HG03565 (cell line): ENCODE results near the gene GDPD4.

Experiments
- ATAC-seq: cut with Tn5 transposase; IDR thresholded peaks from one replicate; pipeline ENCODE4 v1.9.1; 2021; ENCODE audit warnings: mild to moderate bottlenecking, moderate library complexity; ENCODE audit not compliant: unreplicated experiment

The GDPD4 gene

DNA sequence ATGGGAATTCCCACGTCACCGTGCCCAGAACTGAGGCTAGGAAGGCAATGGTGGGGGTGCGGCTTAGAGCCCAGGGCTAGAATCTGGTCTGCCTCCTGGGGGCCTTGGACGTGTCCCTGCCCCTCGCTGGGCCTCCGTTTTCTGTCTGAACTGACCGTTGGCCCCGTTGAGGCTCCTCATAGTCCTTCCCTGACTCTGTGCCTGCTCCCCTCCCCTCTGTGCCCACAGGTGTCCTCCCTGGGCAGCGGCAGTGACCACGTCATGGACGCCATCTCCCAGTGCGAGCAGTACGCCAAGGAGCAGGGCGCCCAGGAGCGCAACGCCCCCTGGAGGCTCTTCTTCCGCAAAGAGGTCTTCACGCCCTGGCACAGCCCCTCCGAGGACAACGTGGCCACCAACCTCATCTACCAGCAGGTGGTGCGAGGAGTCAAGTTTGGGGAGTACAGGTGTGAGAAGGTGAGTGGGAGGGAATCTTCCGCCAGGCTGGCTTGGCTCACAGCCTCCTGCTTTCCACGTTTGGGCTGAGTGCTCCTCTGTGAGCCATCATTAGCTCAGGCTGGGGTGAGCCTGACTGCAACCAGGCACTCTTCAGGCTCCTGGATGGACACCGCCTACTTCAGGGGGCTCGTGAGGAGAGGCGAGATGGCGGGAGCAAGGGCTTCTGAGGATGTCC lies 109.5 kb downstream of the GDPD4 start:
- no peak for ATAC-seq

DNA sequence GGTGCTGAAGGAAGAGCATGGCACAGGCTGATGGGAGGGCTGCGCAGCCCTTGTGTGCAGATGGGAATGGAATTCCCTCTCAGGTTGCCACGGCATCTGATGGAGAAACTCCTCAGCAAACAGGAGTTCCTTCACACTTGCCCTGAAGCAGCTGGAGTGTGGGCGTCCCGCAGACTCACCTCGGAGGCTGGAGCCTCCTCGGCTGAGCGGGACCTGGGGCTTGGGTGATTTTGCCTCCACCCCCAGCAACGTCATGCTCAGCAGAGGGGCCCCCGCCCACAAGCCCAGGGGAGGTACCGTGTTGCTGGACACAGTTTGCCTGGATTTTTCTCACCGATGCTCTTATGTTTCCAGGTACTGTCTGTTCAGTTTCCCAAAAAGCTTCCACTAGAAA lies 110.1 kb downstream of the GDPD4 start:
- ATAC-seq: no peak

DNA sequence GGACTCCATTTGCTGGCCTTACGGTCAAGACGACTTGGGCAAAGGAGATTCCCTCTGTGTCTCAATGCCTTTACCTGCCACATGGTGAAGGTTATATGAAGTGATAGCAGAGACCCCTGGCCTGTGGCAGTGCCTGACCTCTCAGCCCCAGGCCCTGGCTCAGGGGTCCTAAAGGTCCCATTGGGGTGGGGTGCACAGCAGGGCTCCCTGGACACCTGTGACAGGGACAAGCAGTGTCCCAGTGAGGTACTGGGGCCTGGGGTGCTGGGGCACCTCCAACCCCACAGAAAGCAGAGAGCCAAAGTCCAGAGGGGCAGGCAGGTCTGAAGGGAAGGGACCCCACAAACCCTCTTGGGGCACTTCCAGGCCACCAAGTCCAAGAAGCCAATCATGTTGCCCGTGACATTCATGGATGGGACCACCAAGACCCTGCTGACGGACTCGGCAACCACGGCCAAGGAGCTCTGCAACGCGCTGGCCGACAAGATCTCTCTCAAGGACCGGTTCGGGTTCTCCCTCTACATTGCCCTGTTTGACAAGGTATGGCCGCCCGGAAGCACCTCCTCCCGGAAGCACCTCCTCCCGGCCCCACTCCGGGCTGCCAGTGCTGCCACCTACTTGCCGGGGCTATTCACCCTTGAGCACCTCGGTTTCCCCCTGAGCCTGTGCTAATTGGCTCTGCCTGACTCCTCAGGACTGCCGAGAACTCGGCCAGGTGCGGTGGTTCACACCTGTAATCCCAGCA lies 111.0 kb downstream of the GDPD4 start:
- ATAC-seq: no peak

DNA sequence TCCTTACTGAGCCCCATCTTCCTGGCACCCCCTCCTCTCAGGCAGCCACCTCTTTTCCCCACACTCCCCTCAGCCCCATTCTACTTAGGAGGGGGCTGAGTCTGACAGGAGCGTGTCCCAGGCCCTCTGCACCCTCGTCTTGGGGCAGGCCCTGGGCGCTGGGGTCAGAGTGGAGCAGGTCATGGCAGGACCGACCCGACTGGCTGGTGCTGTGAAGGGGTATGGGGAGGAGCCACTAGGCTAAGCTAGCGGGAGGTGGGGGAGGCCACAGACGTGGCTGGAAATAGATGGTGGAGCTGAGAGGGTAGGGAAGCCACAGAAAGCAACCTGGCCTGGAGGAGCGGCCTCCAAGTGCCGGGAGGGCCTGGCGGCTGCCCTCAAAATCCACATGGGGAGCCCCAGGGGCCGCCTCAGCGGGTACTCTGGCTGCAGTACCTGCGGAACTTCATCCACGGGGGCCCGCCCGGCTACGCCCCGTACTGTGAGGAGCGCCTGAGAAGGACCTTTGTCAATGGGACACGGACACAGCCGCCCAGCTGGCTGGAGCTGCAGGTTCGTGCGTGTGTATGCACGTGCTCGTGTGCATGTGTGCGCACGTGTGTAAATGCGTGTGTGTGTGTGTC lies 111.8 kb downstream of the GDPD4 start:
- no peak for ATAC-seq

DNA sequence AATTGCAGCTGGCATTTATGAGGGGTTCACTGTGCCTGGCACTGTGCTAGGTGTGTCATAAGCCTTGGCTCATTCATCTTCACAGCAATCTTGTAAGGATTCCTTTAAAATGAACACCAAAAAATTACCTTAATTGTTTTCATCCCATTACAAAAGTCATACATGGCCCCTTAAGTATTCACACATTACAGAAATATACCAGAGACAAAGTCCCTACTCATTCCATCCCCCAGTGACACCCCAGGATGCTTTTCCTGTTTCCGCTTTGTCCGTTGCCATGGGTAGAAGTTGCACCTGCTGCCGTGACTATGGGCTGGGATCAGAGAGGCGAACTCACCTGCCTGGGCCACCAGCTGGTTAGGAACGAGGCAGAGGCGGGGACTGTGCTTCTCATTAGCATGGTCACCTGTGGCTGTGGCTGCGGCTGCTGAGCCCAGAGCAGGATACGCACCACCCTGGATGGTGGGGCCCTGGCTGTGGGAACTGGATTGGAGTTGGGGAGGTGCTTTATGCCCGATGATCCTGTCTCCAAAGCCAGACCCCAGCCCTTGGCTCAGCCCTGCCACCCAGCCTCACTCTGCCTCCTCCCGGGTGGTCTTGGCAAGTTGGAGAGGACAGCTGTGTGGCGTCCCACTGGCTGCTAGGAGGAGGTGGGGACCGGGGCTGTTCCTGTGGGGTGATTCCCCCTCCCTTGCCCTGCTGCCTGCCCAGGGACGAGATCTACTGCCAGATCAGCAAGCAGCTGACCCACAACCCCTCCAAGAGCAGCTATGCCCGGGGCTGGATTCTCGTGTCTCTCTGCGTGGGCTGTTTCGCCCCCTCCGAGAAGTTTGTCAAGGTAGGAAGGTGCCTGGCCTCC lies 112.6 kb downstream of the GDPD4 start:
- ATAC-seq: no peak

DNA sequence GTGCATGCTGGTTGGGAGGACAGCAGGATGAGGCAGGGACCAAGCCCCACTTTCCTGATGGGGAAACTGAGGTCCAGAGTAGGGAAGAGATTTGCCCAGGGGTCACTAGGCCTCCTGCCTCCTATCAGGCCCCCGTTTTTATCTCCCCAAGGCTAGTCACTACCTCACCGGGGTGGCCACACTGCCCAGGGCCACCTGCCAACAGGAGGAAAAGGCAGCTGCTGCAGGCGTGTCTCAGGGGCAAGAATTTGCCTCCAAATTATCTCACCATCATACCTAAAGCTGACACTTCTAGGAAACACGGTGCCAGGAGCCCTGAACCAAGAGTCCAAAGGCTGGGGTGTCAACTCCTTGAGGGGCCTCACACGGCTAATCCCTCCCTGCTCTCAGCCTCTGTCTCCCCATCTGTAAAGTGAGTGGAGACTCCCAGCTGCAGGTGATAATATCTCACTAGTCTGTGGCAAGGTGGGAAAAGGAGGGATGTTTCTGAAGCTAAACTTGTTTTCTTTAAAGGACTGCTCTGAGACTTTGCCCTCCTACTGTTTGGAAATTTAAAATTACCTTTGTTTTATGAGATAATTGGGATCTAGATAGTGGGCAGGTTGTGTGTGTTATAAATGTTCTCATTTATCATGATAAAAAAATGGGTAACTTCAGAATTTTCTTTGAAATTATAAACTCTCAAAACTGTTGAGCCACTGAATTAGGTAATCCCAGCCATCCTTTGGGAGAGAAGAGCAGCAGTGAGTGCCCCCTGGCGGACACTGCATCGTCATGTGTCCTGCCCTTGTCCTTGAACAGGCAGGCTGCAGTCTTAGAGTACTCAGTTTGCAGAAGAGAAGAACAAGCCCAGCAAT lies 113.5 kb downstream of the GDPD4 start:
- ATAC-seq: no peak

DNA sequence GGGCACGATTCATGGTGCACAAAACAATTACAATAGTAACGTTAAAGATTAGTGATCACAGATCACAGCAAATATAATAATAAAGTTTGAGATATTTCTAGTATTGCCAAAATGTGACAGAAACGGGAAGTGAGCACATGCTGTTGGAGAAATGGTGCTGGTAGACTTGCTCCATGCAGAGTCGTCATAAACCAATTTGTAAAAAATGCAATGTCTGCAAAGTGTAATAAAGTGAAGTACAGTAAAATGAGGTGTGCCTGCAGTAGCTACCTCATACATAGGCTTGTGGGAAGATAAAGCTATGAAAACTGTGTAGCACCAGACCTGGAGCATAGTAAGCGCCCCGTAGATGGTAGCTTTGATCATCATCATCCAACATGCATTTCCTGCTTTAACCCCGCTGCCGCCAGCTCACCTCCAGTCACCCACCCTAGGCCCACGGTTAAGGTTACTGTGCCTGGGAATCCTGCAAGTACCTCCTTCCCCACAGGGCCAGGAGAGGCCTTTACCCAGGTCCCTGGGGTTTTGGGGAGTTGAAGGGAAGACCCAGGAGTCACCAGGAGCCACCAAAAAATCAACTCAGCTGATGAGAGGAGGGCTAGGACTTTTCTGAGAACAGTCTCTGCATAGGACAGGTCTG lies 114.3 kb downstream of the GDPD4 start:
- no peak for ATAC-seq

DNA sequence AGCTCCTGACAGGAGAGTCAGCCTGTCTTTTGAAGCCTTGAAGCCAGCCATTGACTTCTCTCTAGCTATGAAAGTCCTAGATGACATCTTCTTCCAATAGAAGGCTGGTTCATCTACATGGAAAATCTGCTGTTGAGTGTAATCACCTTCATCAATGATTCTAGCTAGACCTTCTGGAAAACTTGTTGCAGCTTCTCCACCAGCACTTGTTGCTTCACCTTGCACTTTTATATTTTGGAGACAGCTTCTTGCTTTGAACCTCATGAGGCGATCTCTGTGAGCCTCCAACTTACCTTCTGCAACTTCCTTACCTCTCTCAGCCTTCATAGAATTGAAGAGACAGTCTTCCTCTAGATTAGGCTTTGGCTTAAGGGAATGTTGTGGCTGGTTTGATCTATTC lies 115.2 kb downstream of the GDPD4 start:
- ATAC-seq: no peak

DNA sequence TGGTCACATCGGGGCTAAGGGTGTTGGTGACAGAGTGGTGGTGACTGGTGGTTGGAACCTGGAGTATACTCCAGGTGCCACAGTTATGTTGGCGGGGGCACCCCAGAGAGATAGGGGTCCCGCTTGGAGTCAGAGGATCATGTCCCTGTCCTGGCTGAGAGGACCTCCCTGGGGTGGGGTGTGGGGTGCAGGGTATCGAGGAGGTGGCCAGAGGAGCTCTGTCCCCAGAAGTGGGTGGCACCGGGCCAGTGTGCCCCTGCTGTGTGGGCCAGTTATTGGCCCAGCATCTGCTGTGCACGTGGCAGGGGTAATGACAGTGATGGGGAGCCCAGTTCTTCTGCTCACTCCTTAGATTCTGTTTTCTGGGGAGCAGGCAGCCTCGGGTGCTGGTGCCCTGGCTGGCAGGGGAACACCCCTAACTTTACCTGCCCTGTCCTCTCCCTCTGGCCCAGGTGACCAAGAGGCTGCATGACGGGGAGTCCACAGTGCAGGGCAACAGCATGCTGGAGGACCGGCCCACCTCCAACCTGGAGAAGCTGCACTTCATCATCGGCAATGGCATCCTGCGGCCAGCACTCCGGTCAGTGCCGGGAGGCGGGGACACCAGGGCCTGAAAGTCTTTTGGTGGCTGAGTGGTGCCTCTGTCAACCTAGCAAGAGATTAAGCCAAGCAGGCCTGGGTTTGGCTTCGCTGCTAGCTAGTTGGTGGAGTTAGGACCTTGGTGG lies 117.2 kb downstream of the GDPD4 start:
- no peak for ATAC-seq

DNA sequence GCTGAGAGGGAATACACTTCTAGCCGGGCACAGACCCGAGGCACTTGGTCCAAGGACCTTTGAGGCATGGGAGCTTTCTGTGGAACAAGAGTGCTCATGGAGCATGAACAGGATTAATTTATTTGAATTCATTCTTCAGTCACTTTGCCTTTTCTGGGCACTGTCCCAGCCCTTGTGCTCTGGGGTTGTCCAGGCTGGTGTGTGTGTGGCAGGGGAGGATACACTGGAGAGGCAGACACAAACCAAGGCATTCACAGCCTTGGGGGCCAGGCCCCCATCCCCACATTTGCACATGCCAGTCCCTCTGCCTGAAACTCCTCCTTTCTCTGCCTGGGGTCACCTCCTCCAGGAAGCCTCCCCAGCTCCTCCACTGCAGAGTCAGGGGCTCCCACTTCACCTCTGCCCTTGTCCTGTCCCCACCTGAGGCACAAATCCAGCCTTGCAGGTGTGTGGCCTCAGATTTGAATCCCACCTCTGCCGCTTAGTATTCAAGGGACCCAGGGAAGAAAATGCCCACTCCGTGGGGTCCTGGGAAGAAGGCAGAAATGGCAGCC lies 118.0 kb downstream of the GDPD4 start:
- ATAC-seq: no peak

DNA sequence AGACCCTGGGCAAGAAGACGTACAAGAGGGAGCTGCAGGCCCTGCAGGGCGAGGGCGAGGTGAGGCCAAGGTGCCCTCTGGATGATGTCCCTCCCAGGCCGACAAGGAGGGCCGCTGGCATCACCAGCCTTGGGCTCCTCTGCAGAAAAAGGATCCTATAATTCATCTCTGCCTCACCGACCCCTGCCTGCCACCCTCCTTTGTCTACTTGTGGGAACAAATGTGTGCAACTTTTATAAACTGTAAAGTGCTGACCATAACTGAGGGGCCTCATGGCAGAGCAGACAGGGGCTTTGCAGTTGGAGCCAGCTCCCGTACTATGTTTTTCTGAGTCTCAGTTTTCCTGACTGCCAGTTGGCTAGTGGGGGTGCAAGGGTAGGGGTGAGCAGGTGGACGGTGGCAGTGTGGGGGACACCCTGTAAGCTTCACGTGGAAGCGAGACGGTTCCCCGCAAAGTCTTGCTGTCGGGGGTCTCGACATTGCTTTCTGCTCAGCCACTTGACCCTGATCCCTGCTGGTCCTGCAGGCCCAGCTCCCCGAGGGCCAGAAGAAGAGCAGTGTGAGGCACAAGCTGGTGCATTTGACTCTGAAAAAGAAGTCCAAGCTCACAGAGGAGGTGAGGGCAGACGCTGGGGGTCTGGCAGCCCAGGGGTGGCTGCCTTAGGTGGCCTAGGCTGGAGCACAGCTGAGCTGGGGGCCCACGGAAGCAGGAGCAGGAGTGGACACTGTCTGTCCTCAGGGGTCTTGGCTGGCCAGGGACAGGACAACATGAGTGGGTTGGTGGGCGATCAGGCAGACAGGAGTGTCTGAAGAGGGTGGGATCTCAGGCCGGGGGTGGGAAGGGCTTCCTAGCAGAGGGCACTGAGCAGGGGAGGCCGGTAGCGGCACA lies 118.7 kb downstream of the GDPD4 start:
- no peak for ATAC-seq

DNA sequence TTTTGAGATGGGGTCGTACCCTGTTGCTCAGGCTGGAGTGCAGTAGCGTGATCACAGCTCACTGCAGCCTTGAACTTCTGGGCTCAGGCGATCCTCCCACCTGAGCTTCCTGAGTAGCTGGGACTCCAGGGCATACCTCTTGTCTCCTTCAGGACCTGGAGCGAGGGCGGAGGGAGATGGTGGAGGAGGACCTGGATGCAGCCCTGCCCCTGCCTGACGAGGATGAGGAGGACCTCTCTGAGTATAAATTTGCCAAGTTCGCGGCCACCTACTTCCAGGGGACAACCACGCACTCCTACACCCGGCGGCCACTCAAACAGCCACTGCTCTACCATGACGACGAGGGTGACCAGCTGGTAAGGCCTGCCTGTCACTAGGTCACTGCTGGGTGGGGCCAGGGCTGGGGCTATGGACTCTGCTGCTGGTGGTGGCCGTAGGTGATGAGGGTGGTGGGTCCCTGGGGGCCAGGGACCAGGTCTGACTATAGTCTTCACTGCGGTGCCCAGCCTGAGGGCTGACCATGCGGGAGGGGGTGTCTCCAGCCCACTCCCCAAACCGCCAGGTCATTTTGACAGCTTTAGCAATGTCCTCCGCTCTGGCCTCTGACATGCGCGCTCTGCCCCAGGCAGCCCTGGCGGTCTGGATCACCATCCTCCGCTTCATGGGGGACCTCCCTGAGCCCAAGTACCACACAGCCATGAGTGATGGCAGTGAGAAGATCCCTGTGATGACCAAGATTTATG lies 119.5 kb downstream of the GDPD4 start:
- ATAC-seq: no peak

DNA sequence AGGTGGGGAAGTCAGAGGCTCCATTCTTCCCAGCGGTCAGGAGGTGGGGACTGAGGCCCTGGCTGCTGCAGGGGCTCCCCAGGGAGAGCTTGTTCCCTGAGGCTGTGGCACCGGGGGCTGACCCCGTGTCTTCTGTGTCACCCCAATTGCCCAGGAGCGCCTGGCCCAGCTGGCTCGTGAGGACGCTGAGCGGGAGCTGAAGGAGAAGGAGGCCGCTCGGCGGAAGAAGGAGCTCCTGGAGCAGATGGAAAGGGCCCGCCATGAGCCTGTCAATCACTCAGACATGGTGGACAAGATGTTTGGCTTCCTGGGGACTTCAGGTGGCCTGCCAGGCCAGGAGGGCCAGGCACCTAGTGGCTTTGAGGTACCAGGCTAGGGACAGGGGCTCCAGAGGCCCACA lies 120.3 kb downstream of the GDPD4 start:
- no peak for ATAC-seq

DNA sequence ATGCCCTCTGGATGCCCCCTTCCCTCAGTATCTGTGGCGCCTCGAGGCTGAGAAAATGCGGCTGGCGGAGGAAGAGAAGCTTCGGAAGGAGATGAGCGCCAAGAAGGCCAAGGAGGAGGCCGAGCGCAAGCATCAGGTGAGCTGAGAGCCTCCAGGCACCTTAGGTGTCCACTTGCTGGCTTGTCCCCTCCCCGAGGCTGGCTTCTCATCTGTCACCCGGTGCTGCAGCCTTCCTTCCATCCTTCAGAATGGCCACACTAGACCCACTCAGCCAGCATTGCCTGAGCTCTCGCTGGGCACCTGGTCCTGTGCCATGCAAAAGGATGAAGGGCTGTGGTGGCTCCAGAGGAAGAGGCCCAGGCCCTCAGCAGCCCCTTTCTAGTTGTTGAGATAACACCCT lies 121.1 kb downstream of the GDPD4 start:
- ATAC-seq: no peak

DNA sequence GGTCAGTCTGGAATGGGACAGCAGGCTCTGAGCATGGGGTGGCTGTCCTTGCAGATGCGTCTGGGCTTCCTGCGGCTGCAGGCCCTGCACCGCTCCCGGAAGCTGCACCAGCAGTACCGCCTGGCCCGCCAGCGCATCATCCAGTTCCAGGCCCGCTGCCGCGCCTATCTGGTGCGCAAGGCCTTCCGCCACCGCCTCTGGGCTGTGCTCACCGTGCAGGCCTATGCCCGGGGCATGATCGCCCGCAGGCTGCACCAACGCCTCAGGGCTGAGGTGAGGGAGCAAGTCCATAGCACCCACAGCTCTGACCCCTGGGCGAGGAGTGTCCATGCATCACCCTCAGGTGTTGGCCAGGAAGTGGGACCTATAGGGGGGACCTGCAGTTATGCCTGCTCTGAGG lies 121.8 kb downstream of the GDPD4 start:
- ATAC-seq: no peak

DNA sequence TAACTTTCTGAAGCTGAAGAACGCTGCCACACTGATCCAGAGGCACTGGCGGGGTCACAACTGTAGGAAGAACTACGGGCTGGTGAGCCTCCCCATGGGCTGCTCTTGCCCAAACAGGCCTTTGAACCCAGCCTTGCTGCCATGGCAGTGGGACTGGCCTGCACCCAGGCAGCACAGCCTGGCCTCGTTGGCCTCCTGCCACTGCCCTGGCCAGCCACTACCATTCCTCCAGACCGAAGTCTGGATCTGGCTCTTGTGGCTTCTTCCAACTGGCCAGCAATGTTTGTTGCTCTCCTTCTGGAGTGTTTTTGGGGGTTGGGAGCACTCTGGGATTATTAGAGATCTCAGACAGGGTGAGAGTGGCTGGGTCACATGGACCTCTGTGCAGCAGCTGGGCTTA lies 122.4 kb downstream of the GDPD4 start:
- no peak for ATAC-seq

DNA sequence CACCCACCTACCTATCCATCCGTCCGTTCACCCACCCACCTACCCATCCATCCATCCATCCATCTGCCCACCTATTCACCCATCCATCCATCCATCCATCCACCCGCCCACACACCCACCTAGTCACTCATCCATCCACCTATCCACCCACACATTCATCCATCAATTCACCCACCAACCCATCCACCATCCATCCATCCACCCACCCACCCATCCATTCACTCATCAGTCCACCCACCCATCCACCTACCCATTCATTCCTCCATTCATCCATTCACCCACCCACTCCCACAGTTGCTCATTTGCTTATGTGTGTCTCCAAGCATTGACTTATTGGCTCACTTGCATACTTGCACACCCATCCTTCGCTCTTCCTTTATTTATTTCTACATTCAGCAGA lies 123.3 kb downstream of the GDPD4 start:
- ATAC-seq: no peak
